ENCODE results near the gene ZNF732.
"Not testable (repeated sequence)": the region's sequence is repeated elsewhere in the genome, so short reads cannot be mapped to it uniquely, and the experiment has no call there.

The ZNF732 gene

DNA sequence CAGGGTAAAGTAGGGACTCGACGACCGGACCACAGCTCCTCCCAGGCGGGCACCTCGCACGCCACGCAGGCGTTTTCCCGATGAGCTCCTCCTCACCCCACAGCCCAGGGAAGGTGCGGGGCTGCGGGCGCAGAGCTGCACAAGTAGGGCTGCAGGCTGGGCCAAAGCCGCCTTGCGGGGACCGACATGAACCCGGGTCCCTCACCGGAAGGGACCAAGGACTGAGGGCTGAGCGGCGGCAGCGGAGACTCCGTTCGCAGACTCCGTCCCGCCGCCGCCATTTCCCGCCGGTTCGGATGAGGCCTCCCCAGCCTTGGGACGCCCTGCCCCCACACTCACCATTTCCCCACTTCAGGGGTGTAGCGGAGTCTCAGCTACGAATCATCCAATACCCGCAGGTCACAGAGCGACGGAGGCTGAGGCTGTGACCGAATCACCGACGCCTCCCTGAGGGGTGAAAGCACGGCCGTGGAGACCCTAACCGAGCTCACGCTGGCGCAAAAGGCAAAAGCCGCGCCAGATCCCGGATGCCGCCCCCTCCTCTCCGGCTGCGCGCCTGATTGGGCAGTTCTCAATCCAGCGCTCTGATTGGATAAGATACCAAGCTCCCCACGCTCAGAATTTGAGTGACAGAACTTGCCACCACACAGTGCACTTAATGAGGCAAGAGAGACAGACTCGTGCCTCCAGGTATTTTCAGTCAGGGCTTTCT lies at the start of gene ZNF732:
TSS of gene ZNF732 (minus strand) at position 506 of the 712 bp plus-strand sequence. CDS start at position 342, 164 bp downstream.
- DNase-seq: peak; percentile 1

DNA sequence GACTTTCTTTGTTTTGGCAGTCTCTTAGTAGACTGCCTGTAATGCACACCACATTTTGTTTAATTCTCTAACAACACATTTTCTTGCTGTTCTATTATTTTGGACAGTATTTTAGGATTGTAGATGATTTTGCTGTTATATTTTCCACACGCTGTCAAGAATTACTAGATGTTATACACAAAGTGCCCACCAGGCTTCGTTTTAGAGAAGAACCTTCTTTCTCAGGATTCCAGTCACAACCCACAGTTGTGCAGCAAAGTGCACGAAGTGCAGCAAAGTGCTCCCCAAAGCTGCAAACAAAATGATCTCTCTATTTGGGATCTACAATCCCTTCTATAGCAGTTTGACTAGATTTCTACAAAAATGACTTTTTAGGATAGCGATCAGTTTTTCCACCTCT lies 34.7 kb upstream of the ZNF732 start:
- no peak for DNase-seq

GRCh38 chr4:338759-339097 lies 33.5 kb upstream of the ZNF732 start:
- DNase-seq: no peak

DNA sequence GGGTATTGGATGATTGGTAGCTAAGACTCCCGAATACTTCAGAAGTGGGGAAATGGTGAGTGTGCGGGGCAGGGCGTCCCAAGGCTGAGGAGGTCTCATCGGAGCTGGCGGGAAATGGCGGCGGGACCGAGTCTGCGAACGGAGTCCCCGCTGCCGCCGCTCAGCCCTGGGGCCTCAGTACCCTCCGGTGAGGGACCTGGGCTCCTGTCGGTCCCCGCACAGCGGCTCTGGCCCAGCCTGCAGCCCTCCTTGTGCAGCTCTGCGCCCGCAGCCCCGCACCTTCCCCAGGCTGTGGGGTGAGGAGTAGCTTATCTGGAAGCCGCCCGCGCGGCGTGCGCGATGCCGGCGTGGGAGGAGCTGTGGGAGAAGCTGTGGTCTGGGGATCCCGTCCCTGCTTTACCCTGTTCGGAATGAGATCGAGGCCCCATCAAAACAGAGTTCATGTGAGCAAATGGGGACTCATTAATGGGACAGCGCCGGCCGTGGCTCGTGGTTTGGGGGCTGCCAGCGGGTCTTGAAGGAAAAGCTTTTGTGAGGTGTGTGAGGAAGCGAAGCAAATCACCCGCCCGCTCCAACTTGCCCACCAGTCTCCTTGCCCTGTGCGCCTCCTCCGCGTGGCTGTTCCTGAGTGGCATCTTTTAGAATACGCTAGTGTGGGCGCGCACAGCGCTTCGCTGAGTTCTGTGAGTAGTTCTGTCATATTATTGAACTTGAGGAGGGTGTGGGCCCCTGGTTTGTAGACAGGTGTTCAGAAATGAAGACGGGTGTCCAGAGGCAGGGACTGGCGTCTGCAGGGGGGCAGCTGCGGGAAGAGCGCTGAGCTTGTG lies 32.9 kb upstream of the ZNF732 start:
- DNase-seq: no peak

DNA sequence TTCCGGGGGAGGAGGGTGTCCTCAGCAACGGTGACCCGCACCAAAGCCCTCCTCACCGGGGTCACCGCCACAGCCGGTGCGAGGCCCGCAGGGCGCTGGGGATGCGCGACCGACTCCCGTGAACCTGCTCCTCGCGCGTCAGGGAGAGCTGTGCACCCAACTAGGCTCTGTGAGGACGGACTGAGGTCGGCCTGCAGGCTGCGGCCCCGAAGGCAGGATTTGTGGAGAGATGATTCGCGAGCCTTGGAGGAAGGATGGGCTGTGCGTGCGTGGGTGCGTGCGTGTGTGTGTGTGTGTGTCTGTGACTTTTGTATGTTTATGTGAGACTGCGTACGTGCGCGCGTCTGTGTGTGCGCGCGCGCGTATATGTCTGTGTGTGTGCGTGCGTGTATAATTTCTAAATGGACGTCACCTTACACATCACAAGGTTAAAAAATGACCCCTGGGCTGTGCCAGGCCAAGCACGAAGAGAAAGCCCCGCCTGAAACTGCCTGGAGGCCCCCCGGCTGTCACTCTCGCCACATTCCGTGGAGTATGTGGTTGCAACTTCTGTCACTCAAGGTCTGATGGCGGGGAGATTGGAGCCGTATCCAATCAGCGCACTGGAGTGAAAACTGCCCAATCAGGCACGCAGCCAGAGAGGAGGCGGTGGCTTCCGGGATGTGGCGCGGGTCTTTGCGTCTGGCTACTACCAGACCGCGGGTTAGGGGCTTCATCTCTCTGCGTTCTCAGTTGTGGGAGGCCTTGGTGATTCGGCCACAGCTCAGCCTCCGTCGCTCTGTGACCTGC lies 32.1 kb upstream of the ZNF732 start, which contains the start of gene ZNF141:
TSS of gene ZNF141 (plus strand) at position 672 of the 789 bp plus-strand sequence. CDS start 170 bp downstream, outside the sequence.
- DNase-seq: peak; percentile 79

GRCh38 chr4:336893-337142 lies 31.5 kb upstream of the ZNF732 start:
- DNase-seq: no peak

DNA sequence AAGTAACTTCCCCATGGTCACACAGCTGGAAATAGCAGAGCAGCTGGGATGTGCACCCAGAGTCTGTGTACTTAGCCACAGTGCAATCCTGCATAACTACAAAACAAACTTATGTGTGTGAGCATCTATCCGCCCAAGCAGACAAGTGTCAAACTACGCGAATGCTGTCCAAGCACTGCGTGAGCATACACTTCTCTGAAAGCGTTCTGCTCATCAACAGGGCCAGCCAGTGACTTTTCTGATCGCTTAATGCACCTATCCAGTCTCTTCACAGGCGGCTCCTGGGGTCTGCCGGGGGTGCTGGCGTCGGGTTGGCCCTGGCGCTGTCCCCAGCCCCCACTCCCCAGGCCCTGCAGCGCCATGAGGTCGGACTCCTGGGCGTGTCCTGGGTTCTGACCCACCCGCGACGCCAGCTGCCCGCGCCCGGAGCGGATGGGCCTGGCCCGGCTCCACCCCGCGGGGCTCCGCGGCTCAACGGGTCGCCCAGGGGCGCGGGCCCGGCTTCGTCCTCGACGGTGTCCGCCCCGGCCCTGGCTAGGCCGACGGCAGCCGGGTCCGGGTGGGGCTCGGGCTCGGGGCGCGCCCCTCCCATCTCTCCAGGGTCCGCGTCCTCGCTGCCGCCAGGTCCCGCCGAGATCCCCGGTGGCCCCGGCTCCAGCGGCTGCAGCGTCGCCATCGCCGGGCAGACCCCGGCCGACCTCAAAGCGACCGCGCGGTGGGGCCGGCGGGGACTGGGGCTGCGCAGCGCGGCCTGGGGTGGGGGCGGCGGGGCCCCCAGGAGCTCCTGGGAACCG lies 31.0 kb upstream of the ZNF732 start:
- DNase-seq: no peak

- DNase-seq: no peak
These were observed 30.2 kb upstream of the ZNF732 start for GRCh38 chr4:335515-335914.

GRCh38 chr4:328729-329128 lies 23.5 kb upstream of the ZNF732 start:
- DNase-seq: no peak

GRCh38 chr4:314296-314903 lies 9.1 kb upstream of the ZNF732 start:
- DNase-seq: no peak

GRCh38 chr4:309807-310206 lies 4.5 kb upstream of the ZNF732 start:
- no peak for DNase-seq

DNA sequence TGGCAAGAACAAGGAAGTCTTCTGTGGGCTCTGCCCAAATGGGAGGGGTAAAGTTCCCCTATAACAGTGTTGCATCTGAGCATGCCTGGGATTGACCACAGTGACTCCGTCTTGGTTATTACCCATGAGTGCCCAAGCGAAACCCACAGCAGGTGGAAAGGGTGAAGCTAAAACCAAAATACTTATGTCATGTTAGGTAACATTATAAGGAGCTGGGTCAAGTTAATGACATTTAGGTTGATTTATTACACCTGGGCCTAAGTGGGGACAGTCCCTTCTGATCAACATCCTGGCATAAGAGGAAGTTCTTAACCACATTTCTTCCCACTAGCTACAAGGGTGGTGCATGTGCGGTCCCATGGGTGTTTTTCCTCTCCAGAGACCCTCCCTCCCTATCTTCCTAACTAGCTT lies 1.3 kb upstream of the ZNF732 start:
- no peak for DNase-seq

- DNase-seq: not testable (repeated sequence)
These were observed 758 bp downstream of the ZNF732 start for GRCh38 chr4:304516-304915.

GRCh38 chr4:302381-302780 lies 2.9 kb downstream of the ZNF732 start:
- DNase-seq: no peak

GRCh38 chr4:294732-295131 lies 10.5 kb downstream of the ZNF732 start:
- no peak for DNase-seq

DNA sequence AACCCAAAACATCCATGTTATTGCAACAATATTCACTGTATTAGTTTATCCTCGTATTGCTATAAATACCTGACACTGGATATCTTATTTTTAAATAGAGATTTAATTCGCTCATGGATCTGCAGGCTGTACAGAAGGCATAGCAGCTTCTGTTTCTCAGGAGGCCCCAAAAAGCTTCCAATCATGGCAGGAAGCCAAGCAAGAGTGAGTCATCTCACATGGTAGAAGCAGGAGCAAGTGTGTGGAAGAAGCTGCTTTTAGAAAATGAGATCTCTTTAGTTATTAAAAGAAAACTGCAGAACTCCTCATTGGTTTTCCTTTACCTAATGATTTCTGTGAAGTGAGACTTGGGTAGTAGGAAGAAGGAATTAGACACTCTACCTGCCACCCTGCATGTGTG lies 16.4 kb downstream of the ZNF732 start:
- no peak for DNase-seq

DNA sequence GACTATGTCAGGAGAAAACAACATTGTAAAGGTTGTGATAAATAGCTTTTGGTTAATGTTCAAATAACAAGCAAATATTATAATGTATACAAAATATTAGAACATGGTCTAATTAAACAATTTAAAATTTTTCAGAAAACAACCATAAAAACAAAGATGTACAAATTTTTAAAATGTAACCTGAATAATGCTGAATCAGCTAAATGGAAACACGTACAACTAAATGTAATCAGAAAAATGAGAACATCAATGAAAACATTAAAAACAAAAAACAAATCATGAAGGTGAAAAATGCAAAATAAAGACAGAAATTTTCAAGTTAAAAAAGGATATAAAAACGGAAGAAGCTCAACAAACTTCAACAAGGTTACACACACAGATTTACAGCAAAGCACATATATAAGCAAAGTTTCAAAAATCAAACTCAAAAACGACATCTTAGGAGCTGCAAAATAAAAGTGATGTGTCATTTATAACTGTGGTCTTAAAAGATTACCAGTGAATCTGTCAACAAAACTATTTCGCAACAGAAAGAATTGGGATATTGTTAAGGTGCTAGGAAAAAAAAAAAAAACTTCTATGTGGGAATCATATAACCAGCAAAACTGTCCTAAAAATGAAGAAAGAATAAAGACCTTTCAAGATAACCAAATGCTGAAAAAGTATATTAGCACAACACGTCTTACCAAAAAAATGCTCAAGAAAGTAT lies 31.8 kb downstream of the ZNF732 start:
- DNase-seq: no peak

GRCh38 chr4:271492-272103 lies 33.7 kb downstream of the ZNF732 start:
- no peak for DNase-seq

- not testable (repeated sequence) for DNase-seq
These were observed 46.0 kb downstream of the ZNF732 start for GRCh38 chr4:259240-259639.

DNA sequence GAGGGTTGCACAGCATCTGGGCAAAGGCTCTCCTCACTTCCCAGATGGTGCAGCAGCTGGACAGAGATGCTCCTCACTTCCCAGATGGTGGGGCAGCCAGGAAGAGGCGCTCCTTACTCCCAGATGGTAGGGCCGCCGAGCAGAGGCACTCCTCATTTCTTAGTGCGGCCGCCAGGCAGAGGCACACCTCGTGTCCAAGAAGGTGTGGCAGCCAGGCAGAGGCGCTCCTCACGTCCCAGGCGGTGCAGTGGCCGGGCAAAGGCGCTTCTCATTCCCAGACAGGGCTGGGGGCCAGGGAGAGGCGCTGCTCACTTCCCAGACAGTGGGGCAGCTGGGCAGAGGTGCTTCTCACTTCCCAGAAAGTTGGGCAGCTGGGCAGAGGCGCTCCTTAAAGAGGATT lies 48.8 kb downstream of the ZNF732 start:
- DNase-seq: no peak
